Breast epithelium (tissue), 3 donors: ENCODE measurements around the gene ABCG2.

Source experiments
- CTCF ChIP-seq, 3 donors: fragments of 450-650 bp; IDR thresholded peaks; one replicate each; pipeline ENCODE4 v1.5.1; 2016 to 2017; ENCODE audit warnings: antibody characterized with exemption in 3 of 3, mild to moderate bottlenecking in 3 of 3, moderate library complexity in 3 of 3
- POLR2A ChIP-seq: fragments of 450-650 bp; IDR thresholded peaks from one replicate; pipeline ENCODE4 v1.6.1; 2016; ENCODE audit warnings: antibody characterized with exemption, mild to moderate bottlenecking, moderate library complexity
- POLR2AphosphoS5 ChIP-seq, 3 donors: sonication (generic); formaldehyde crosslinking; IDR thresholded peaks; one replicate each; pipeline ENCODE4 v1.6.1; 2017; ENCODE audit warnings: antibody characterized with exemption in 3 of 3

GRCh38 chr4:88179261-88179660 is 20.8 kb upstream of the ABCG2 start:
- TF ChIP-seq POLR2A (no peak), CTCF (IDR thresholded peaks at IDR 0.05) (no peak), POLR2AphosphoS5 (IDR thresholded peaks at IDR 0.05) (no peak)
